Measurements from ENCODE around the gene CORO6.

CORO6 gene

DNA sequence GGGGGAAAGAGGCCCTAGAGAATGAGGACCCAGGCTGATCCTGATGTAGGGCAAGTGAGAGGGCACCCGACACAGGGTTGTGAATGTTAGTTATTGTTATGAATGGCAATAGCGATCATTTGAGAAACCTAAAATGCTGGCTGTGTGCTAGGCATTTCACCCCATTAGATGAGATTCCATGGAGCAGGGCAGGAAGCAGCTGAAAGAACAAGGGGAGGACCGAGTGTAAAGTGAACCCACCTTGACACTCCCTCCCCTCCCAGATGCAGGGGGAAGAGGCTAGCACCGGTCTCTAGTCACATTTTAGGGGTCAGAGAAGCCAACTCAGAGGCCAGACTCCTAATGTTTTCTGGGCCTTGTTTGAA is 553 bp upstream of the CORO6 start:
- FAIRE-seq (peak; percentile 33), DNase-seq (ENCODE audit: insufficient read length, low spot score) (no peak)
- TF ChIP-seq PAX5 (IDR thresholded peaks at IDR 0.05; ENCODE audit: insufficient read depth, low read length, severe bottlenecking): no peak

GRCh38 chr17:29621751-29622194 is 939 bp downstream of the CORO6 start:
- no peak for DNase-seq (ENCODE audit: insufficient read length, low spot score)
- no peak for FAIRE-seq
- TF ChIP-seq POLR2A (IDR thresholded peaks at IDR 0.05; ENCODE audit: low read depth, low read length) (no peak), SPI1 (IDR thresholded peaks at IDR 0.05; ENCODE audit: low read depth, low read length) (no peak), TAF1 (IDR thresholded peaks at IDR 0.05; ENCODE audit: low read depth, low read length) (no peak), POU2F2 (IDR thresholded peaks at IDR 0.05; ENCODE audit: low read depth, low read length) (no peak), POLR2AphosphoS5 (IDR thresholded peaks at IDR 0.05; ENCODE audit: low read depth, low read length) (no peak), PAX5 (IDR thresholded peaks at IDR 0.05; ENCODE audit: insufficient read depth, low read length, severe bottlenecking) (no peak)

DNA sequence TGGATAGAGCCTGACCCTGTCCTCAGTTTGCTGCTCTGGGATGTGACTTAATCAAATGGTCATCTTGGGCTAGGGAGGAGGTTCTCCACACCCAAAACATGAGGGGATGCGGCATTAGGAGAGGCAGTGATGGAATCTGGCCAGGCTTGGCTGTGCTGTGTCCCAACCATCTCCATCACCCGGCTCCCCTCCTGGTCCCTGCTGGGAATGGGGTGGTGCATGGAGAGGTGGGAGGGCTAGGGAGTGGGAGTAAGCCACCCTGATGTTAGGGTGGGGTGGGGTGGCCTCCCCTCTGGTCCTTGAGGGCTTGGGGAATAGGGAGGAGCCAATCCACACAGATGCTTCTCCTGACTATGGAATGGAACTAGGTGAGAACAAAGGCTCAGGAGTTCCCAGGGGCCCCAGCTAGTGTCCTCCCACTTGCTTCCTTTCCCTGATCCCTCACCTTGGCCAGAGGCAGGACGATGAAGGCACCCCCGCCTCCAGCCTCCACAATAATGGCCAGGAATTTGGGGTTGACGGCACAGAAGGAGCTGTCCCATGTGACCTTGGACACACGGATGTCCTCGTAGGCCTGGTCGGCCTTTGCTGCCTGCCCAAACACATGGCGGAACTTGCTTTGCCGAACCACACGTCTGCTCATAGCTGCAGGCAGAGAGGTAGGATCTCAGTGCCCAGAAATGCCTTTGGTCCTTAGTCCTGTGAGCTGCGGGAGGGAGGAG is 1.8 kb downstream of the CORO6 start:
- no peak for DNase-seq (ENCODE audit: insufficient read length, low spot score)
- TF ChIP-seq SPI1 (IDR thresholded peaks at IDR 0.05; ENCODE audit: low read depth, low read length): no peak
- no peak for TF ChIP-seq POU2F2 (IDR thresholded peaks at IDR 0.05; ENCODE audit: low read depth, low read length)
- no peak for TF ChIP-seq POLR2AphosphoS5 (IDR thresholded peaks at IDR 0.05; ENCODE audit: low read depth, low read length)
- TF ChIP-seq PAX5 (IDR thresholded peaks at IDR 0.05; ENCODE audit: insufficient read depth, low read length, severe bottlenecking): no peak
- no peak for TF ChIP-seq TAF1 (IDR thresholded peaks at IDR 0.05; ENCODE audit: low read depth, low read length)
- TF ChIP-seq POLR2A (IDR thresholded peaks at IDR 0.05; ENCODE audit: low read depth, low read length): no peak
- no peak for FAIRE-seq

GRCh38 chr17:29620271-29620670 is 2.4 kb downstream of the CORO6 start:
- FAIRE-seq: no peak
- DNase-seq (ENCODE audit: insufficient read length, low spot score): no peak
- TF ChIP-seq SPI1 (IDR thresholded peaks at IDR 0.05; ENCODE audit: low read depth, low read length) (no peak), TAF1 (IDR thresholded peaks at IDR 0.05; ENCODE audit: low read depth, low read length) (no peak)

- no peak for DNase-seq (ENCODE audit: insufficient read length, low spot score)
- no peak for FAIRE-seq
- TF ChIP-seq PAX5 (IDR thresholded peaks at IDR 0.05; ENCODE audit: insufficient read depth, low read length, severe bottlenecking) (no peak), TAF1 (IDR thresholded peaks at IDR 0.05; ENCODE audit: low read depth, low read length) (no peak), SPI1 (IDR thresholded peaks at IDR 0.05; ENCODE audit: low read depth, low read length) (no peak), POLR2A (IDR thresholded peaks at IDR 0.05; ENCODE audit: low read depth, low read length) (no peak), POLR2AphosphoS5 (IDR thresholded peaks at IDR 0.05; ENCODE audit: low read depth, low read length) (no peak), POU2F2 (IDR thresholded peaks at IDR 0.05; ENCODE audit: low read depth, low read length) (no peak)
Observed at GRCh38 chr17:29619251-29619650, 3.5 kb downstream of the CORO6 start.

DNA sequence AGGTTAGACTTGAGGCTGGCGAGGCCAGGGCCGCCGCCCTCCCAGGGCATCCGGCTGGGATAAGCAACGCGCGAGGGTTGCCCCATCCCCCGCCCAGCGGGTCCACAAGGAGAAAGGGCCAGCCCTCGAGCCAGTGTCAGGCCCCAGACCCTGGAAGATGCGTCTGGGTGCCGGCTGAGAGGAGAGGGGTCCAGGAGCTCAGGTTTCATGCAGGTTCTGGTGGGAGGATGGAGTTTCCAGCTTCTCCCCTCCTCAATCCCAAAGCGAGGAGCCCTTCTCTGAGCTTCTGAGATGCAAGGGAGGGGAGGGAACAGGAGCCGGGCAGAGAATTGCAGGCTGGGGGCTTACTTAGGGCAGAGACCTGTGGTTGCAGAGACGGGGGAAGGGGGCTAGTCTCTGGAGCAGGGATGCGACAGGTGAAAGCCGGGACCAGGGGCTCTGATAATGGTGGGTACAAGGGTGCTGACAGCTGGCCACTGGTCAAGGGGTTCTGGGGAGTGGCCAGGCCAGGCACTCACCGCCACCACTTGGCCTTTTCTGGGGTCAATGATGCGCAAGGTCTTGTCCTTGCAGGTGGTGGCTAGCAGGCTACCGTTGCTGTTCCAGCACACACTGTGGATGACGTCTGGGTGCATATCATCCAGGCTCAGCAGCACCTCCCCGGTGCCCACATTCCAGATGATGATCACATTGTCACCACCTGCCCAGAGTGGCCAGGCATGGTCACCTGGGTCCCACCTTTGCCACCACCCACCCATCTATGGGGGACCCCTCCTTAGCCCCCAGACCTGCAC is 4.2 kb downstream of the CORO6 start:
- DNase-seq (ENCODE audit: insufficient read length, low spot score): no peak
- no peak for FAIRE-seq
- TF ChIP-seq SPI1 (IDR thresholded peaks at IDR 0.05; ENCODE audit: low read depth, low read length) (no peak), POLR2A (IDR thresholded peaks at IDR 0.05; ENCODE audit: low read depth, low read length) (no peak), PAX5 (IDR thresholded peaks at IDR 0.05; ENCODE audit: insufficient read depth, low read length, severe bottlenecking) (no peak), TAF1 (IDR thresholded peaks at IDR 0.05; ENCODE audit: low read depth, low read length) (no peak), POLR2AphosphoS5 (IDR thresholded peaks at IDR 0.05; ENCODE audit: low read depth, low read length) (no peak), POU2F2 (IDR thresholded peaks at IDR 0.05; ENCODE audit: low read depth, low read length) (no peak)

DNA sequence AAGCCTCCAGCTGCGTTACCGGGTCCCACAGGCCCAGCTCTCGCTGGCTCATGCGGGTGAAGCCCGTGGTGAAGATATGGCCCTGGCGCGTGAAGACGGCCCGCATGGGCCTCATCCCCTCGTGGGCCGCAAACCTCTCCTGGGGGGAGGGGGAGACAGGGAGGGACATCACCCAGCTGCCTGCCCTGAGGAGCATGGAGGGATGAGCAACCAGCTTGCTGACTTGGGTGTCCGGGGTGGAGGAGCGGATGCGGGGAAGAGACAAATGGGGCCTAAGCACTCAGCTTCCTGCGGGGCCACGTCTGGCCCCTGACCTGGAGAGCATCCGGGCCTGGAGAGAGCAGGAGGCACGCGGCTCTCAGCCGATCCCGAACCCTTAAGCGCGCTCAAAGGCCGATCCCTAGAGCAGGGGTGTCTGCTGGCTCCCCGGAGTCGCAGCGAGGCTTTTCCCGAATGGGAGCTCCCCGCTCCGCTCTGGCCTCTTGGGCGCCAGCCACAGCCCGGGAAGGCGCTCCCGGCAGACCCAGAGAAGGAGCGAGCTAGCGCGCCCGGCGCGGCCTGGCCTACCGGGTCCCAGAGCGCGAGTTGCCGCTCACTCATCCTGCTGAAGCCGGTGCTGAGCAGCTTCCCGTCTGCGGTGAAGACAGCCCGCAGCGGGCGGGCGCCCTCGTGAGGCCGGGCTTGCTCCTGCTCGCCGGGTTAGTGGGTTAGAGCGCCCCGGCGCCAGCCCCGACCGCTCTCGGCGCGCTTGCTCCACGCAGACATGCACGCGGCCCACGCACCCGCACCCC is 5.0 kb downstream of the CORO6 start:
- no peak for TF ChIP-seq TAF1 (IDR thresholded peaks at IDR 0.05; ENCODE audit: low read depth, low read length)
- no peak for TF ChIP-seq POU2F2 (IDR thresholded peaks at IDR 0.05; ENCODE audit: low read depth, low read length)
- TF ChIP-seq POLR2AphosphoS5 (IDR thresholded peaks at IDR 0.05; ENCODE audit: low read depth, low read length): no peak
- no peak for TF ChIP-seq PAX5 (IDR thresholded peaks at IDR 0.05; ENCODE audit: insufficient read depth, low read length, severe bottlenecking)
- TF ChIP-seq SPI1 (IDR thresholded peaks at IDR 0.05; ENCODE audit: low read depth, low read length): 0 out of 2 replicates have a peak, but pooled peaks have one; percentile 14
- no peak for TF ChIP-seq POLR2A (IDR thresholded peaks at IDR 0.05; ENCODE audit: low read depth, low read length)
- FAIRE-seq: peak; percentile 89
- DNase-seq (ENCODE audit: insufficient read length, low spot score): peak; percentile 77

GRCh38 chr17:29617125-29617480 is 5.6 kb downstream of the CORO6 start:
- TF ChIP-seq SPI1 (IDR thresholded peaks at IDR 0.05; ENCODE audit: low read depth, low read length) (no peak), TAF1 (IDR thresholded peaks at IDR 0.05; ENCODE audit: low read depth, low read length) (no peak), POU2F2 (IDR thresholded peaks at IDR 0.05; ENCODE audit: low read depth, low read length) (peak; percentile 9; the same call in 1 of the 2 replicates)
- DNase-seq (ENCODE audit: insufficient read length, low spot score) (peak; percentile 86), FAIRE-seq (peak; percentile 93)

DNA sequence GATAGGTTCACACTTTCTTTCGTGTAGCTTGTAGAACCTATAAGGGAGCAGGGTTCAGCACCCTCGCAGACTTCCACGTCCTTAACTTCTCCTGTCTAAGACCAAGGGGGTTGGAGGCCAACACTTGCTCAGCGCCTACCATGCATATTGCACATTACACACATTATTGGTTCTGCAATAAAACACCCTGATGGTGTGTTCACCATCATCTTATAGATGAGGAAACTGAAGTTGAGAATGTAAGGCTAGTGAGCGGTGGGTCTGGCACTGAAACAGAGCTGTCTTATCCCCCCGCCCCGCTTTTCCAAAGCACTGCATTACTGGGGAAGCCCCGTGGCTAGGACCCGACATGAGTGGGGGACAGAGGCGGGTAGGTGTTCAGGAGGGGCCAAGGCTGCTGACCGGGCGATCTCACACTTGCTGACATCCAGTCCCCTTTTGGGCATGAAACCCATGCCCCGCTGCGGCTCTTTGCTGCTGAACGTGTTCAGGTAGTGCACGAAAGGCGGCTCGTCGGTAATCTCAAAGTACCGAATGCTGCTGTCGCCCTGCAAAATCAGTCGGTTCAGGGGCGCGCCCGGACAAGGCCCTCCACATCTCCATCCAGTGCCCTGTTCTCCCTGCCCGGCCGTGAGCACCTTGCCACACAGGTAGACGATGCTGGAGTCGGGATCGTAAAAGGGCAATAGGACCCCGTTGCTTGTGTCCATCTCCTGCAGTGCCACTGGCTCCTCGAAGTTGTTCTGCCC is 6.2 kb downstream of the CORO6 start:
- FAIRE-seq: no peak
- TF ChIP-seq POLR2A (IDR thresholded peaks at IDR 0.05; ENCODE audit: low read depth, low read length) (no peak), POU2F2 (IDR thresholded peaks at IDR 0.05; ENCODE audit: low read depth, low read length) (no peak), PAX5 (IDR thresholded peaks at IDR 0.05; ENCODE audit: insufficient read depth, low read length, severe bottlenecking) (no peak)
- DNase-seq (ENCODE audit: insufficient read length, low spot score): no peak
